GM12891 (cell line): ENCODE measurements around the gene ERGIC1.

Source experiments
- POLR2A ChIP-seq: IDR thresholded peaks from 2 replicates; pipeline ENCODE4 v1.6.1; 2011; ENCODE audit warnings: low read depth, low read length, control low read depth
- TAF1 ChIP-seq: IDR thresholded peaks from 2 replicates; pipeline ENCODE4 v1.6.1; 2011; ENCODE audit warnings: low read depth, low read length, control low read depth

DNA sequence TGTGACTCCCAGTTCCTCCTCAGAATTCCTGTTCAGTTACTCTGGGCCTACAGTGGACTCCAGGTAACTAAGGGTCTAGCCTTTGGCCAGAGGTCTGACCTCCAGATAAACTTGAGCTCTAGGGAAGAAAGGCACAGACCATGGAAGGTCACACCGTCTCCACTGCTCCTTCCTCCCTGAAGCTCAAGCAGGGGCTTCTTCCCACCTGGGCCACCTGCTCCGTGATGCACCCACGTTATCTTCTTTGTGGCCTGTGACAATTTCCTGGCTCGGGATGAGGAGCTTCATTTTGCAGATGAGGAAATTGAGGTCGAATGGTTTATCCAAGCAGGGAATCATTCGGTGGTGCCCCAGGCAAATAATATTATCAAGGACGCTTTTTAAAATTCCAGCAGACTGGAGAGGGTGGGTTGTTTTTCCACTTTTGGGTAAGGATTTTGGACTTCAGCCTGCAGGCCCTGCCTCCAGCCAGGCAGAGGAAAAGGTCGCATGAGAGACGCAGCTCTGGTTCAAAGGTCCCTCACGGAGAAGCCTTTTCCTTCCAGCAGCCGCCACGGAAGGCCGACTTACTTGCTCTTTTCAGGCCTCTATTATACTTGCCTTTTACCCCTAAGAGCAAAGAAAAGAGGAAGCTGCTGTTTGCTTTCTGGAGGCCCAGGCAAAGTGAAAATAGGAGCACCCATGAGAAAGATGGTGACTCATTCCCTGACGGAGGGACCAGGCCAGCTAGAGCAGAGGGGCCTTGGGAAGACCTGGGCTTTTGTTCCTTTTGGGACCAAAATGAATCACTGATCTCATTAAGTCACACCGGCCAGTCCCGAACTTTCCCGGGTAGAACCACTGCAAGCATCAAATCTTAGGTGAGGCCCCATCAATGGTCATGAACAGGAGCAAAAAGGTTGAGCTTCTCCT, 40.2 kb upstream of the ERGIC1 start:
- no peak for TF ChIP-seq TAF1
- TF ChIP-seq POLR2A: no peak
